OCI-LY3 (cell line): ENCODE data around the gene TECPR2.

Source experiments
- CTCF ChIP-seq: fragments of 200-600, 300-600 bp; sonication (generic); IDR thresholded peaks from 2 replicates; pipeline ENCODE4 v1.5.1; 2014; ENCODE audit warnings: antibody characterized with exemption, low read length, low read depth
- EZH2phosphoT487 ChIP-seq: fragments of 200-600 bp; shearing (Covaris generic); IDR thresholded peaks from 2 replicates; pipeline ENCODE4 v1.6.1; 2018; ENCODE audit warnings: antibody characterized with exemption, mixed run types, low read depth

DNA sequence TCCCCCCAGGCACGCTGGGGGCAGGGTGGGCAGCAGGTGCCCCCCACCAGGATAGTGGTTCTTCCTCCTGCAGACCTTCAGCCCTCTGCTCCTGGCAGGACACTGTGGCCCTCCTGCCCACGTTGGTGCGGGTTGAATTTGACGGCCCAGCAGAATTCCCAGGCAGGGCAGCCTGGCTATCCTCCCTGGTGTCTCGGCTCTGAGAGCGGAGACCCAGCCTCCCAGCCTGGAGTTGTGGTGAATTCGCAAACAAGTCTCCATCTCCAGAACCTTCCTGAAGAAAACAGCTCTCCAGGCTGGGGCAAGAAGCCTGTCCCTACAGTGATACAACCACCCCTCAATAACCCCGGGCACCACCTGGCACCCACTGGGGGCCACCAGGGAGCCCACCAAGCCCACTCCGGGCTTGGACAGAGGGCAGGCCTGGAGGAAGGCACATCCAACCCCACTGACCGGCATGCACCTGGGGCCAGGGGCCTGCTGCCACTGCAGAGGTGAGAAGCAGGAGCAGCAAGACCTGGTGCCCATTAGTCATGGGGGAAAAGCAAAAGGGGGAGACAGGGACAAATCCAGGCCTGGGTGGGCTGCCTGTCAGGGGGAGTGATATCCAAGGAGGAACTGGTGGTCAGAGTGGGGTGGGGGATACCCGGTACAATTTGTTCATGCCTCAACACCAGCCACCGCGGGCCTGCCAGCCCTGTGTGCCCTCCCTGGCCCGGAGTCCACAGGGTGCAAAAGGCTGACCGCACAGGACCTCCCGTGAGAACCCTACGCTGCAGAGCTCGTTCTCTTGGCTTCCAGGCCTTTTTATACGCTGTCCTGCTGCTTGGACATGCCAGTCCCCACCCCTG is 143.3 kb downstream of the TECPR2 start:
- TF ChIP-seq CTCF (no peak), EZH2phosphoT487 (no peak)
